ENCODE data around the gene ZNG1E.
"Not testable (repeated sequence)": the region's sequence is repeated elsewhere in the genome, so short reads cannot be mapped to it uniquely, and the experiment has no call there.

ZNG1E gene

GRCh38 chr9:65675589-65676021, at the start of gene ZNG1E:
Gene ZNG1E (plus strand): TSS chr9:65675928. CDS start chr9:65675977, 49 bp downstream.
- not testable (repeated sequence) for DNase-seq

- not testable (repeated sequence) for DNase-seq
These were observed 2.1 kb upstream of the ZNG1E start for GRCh38 chr9:65673579-65673978.

DNA sequence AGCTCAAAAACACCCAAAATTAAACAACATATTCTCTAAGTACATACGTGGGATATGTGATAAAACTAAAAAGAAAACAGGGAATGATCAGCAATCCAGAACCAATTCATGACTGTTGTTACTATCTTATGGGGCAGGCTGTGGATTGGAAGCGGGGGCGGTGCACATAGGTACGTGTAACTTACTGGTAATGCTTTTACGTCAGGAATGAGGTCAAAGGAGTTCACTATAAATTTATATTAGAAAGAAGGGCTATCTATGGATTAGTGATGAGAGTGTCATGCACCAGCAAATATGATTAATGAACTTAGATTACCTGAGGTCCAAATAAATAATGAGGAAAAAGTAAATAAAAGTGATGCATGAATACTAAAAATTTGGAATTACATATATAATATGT, 710 bp upstream of the ZNG1E start:
- DNase-seq: not testable (repeated sequence)

DNA sequence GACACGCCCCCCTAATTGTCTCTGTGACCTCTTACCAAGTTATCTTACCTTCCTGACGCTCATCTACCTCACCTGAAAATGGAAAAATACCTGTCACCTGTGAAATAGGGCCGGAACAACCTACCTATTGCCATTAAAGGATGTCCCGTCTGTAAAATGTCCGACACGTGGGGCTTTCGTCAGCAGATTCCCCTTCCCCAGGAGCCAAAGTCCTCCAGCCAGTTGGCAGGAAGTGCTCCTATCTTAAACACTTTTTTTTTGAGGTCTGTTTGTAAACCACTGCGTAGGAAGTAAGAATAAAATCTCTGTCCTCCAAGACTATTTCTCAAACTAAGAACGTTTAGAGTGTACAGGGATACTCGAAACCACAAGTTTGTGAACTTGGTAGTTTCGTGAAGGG, 661 bp downstream of the ZNG1E start:
- DNase-seq: not testable (repeated sequence)

DNA sequence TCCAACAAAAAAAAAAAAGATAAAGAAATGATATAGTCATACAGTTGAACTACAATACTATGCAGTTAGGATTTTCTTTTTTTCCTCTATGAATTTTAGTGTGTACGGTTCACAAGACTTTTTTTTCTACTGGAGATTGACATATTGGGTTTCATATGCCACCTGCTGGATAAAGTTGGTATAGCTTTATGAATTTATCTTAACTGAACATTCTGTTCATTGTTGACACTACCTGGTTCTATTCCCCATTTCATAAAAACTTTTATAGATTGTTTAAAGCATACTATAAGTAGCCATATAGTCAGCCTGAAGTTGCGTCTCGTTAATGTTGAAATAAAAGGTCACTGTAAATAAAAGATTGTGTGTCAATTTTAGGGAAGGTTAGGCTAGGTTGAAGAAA, 2.8 kb downstream of the ZNG1E start:
- not testable (repeated sequence) for DNase-seq

- DNase-seq: not testable (repeated sequence)
These were observed 27.8 kb downstream of the ZNG1E start for GRCh38 chr9:65703550-65703949.

GRCh38 chr9:65714445-65714844, 38.7 kb downstream of the ZNG1E start:
- DNase-seq: not testable (repeated sequence)

DNA sequence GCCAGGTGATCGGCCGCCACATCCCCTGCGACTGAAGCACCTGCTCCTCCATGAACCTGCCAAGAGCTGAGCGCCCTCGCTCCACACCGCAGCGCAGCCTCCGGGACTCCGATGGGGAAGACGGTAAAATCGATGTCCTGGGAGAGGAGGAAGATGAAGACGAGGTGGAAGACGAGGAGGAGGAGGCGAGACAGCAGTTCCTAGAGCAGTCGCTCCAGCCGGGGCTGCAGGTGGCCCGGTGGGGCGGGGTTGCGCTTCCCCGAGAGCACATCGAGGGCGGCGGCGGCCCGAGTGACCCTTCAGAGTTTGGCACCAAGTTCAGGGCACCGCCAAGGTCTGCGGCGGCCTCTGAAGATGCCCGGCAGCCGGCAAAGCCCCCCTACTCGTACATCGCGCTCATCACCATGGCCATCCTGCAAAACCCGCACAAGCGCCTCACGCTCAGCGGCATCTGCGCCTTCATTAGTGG, 61.4 kb downstream of the ZNG1E start, which contains the start of gene FOXD4L4:
Gene FOXD4L4 (plus strand): TSS at position 51 of the 469 bp plus-strand sequence. CDS start 0 bp downstream, at position 51.
- not testable (repeated sequence) for DNase-seq

GRCh38 chr9:65738133-65738532, 62.4 kb downstream of the ZNG1E start:
- not testable (repeated sequence) for DNase-seq

All from NCI-H187 (cell line).